Ishikawa (cell line): Measurements from ENCODE around the gene NTN5.

ENCODE experiments used
- CEBPB ChIP-seq: IDR thresholded peaks from 2 replicates; pipeline ENCODE4 v1.6.1; 2012
- EP300 ChIP-seq: IDR thresholded peaks from 2 replicates; pipeline ENCODE4 v1.6.1; 2012; ENCODE audit warnings: borderline replicate concordance
- FOXM1 ChIP-seq: IDR thresholded peaks from 2 replicates; pipeline ENCODE4 v1.6.1; 2012; ENCODE audit warnings: low read depth, borderline replicate concordance
- MAX ChIP-seq: IDR thresholded peaks from 2 replicates; pipeline ENCODE4 v1.6.1; 2012
- RAD21 ChIP-seq: IDR thresholded peaks from 2 replicates; pipeline ENCODE4 v1.6.1; 2012; ENCODE audit warnings: low read depth
- REST ChIP-seq: IDR thresholded peaks from 2 replicates; pipeline ENCODE4 v1.6.1; 2012; ENCODE audit warnings: low read depth, mild to moderate bottlenecking
- TAF1 ChIP-seq: IDR thresholded peaks from 2 replicates; pipeline ENCODE4 v1.6.1; 2012; ENCODE audit warnings: low read depth, mild to moderate bottlenecking
- TCF12 ChIP-seq: IDR thresholded peaks from 2 replicates; pipeline ENCODE4 v1.6.1; 2012; ENCODE audit warnings: low read depth
- YY1 ChIP-seq: IDR thresholded peaks from 2 replicates; pipeline ENCODE4 v1.6.1; 2012; ENCODE audit warnings: low read depth

- no peak for TF ChIP-seq REST
- TF ChIP-seq MAX = no peak
- no peak for TF ChIP-seq RAD21
- TF ChIP-seq YY1 = no peak
- TF ChIP-seq CEBPB = no peak
- no peak for TF ChIP-seq FOXM1
- no peak for TF ChIP-seq EP300
- TF ChIP-seq TCF12 = no peak
- no peak for TF ChIP-seq TAF1
Measured at GRCh38 chr19:48639483-48640375, 33.1 kb downstream of the NTN5 start.
